PC-3 (cell line): ENCODE measurements around the gene COG5.

Experiments
- EZH2 ChIP-seq: fragments of 300-600 bp; sonication (generic); IDR thresholded peaks from one replicate; pipeline ENCODE4 v1.6.1; 2017; ENCODE audit warnings: antibody characterized with exemption, mild to moderate bottlenecking, low read length; ENCODE audit not compliant: unreplicated experiment
- EZH2phosphoT487 ChIP-seq: fragments of 300-600 bp; sonication (generic); IDR thresholded peaks from 2 replicates; pipeline ENCODE4 v1.6.1; 2018; ENCODE audit warnings: mild to moderate bottlenecking, antibody characterized with exemption, low read length, borderline replicate concordance
- TF ChIP-seq, protein P1 (sequence below): fragments of 300-600 bp; sonication (generic); conservative IDR thresholded peaks from 2 replicates; pipeline ENCODE4 v1.5.1; 2017; ENCODE audit warnings: antibody characterized with exemption, low read depth, mild to moderate bottlenecking, low read length

DNA sequence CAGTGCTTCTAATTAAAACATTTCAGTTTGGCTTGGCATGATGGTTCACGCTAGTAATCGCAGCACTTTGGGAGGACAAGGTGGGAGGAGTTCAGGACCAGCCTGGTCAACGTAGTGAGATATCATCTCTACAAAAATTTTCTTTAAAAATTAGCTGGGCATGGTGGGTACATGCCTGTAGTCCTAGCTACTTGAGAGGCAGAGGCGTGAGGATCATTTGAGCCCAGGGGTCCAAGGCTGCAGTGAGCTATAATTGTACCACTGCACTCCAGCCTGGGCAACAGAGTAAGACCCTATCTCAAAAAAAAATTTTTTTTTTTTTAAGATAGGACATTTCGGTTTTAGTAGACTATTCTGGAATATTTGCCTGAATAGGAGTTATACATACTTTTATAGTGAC, 382.5 kb downstream of the COG5 start:
- TF ChIP-seq, protein P1, sequence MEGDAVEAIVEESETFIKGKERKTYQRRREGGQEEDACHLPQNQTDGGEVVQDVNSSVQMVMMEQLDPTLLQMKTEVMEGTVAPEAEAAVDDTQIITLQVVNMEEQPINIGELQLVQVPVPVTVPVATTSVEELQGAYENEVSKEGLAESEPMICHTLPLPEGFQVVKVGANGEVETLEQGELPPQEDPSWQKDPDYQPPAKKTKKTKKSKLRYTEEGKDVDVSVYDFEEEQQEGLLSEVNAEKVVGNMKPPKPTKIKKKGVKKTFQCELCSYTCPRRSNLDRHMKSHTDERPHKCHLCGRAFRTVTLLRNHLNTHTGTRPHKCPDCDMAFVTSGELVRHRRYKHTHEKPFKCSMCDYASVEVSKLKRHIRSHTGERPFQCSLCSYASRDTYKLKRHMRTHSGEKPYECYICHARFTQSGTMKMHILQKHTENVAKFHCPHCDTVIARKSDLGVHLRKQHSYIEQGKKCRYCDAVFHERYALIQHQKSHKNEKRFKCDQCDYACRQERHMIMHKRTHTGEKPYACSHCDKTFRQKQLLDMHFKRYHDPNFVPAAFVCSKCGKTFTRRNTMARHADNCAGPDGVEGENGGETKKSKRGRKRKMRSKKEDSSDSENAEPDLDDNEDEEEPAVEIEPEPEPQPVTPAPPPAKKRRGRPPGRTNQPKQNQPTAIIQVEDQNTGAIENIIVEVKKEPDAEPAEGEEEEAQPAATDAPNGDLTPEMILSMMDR = no peak
- TF ChIP-seq EZH2 = no peak
- TF ChIP-seq EZH2phosphoT487 = no peak
